ENCODE data around the gene AP2A2.

AP2A2 gene

GRCh38 chr11:907668-908067, 18.0 kb upstream of the AP2A2 start:
- H3K4me2 ChIP-seq (ENCODE audit: low read depth, low read length, poor library complexity, severe bottlenecking): no peak overlapping the region
- no peaks in the 10 kb centered on the region for H3F3A ChIP-seq (ENCODE audit: low read depth)
- H3K4me1 ChIP-seq (ENCODE audit: insufficient read depth, low read length, poor library complexity, severe bottlenecking): peaks cover 21% of the 10 kb centered on the region

GRCh38 chr11:908273-908672, 17.4 kb upstream of the AP2A2 start:
- peaks cover 30% of the 10 kb centered on the region for H3K79me2 ChIP-seq (ENCODE audit: insufficient read depth, low read length)
- no peaks in the 10 kb centered on the region for H3K9me3 ChIP-seq (ENCODE audit: insufficient read depth, low read depth, low read length)
- no peak for TF ChIP-seq EZH2phosphoT487 (IDR thresholded peaks at IDR 0.05; ENCODE audit: borderline replicate concordance)
- TF ChIP-seq CTCF (conservative IDR thresholded peaks at IDR 0.05; ENCODE audit: low read length): no peak
- H3K9me2 ChIP-seq (replicated peaks; ENCODE audit: low read depth, low read length): no peaks in the 10 kb centered on the region
- H3K27me3 ChIP-seq (ENCODE audit: insufficient read depth, low read length, poor library complexity, severe bottlenecking): no peaks in the 10 kb centered on the region
- H2AFZ ChIP-seq (ENCODE audit: low read length): no peak overlapping the region
- H3K4me1 ChIP-seq (ENCODE audit: insufficient read depth, low read length, poor library complexity, severe bottlenecking): peaks cover 21% of the 10 kb centered on the region
- peak overlapping the region; percentile 2 for H3K4me2 ChIP-seq (ENCODE audit: low read depth, low read length, poor library complexity, severe bottlenecking)
- H4K20me1 ChIP-seq (ENCODE audit: insufficient read depth, low read length, poor library complexity, severe bottlenecking): peaks cover 5% of the 10 kb centered on the region
- peaks cover 7% of the 10 kb centered on the region; the same call in 1 of the 2 replicates for H3K36me3 ChIP-seq (ENCODE audit: insufficient read depth, low read length)
- H3F3A ChIP-seq (ENCODE audit: low read depth): no peaks in the 10 kb centered on the region
- H3K9ac ChIP-seq (ENCODE audit: low read depth, low read length, poor library complexity, severe bottlenecking): no peak overlapping the region
- H3K4me3 ChIP-seq (ENCODE audit: low read length, poor library complexity, severe bottlenecking): no peak overlapping the region

More at GRCh38 chr11:907668-908067, 18.0 kb upstream of the AP2A2 start:
- H2AFZ ChIP-seq (ENCODE audit: low read length): no peak overlapping the region
- H3K4me3 ChIP-seq (ENCODE audit: low read length, poor library complexity, severe bottlenecking): no peak overlapping the region
- no peaks in the 10 kb centered on the region for H3K9me3 ChIP-seq (ENCODE audit: insufficient read depth, low read depth, low read length)
- no peaks in the 10 kb centered on the region for H3K9me2 ChIP-seq (replicated peaks; ENCODE audit: low read depth, low read length)
- peaks cover 30% of the 10 kb centered on the region for H3K79me2 ChIP-seq (ENCODE audit: insufficient read depth, low read length)
- peaks cover 5% of the 10 kb centered on the region for H4K20me1 ChIP-seq (ENCODE audit: insufficient read depth, low read length, poor library complexity, severe bottlenecking)
- H3K27me3 ChIP-seq (ENCODE audit: insufficient read depth, low read length, poor library complexity, severe bottlenecking): no peaks in the 10 kb centered on the region
- H3K36me3 ChIP-seq (ENCODE audit: insufficient read depth, low read length): peaks cover 13% of the 10 kb centered on the region; the same call in 1 of the 2 replicates
- H3K9ac ChIP-seq (ENCODE audit: low read depth, low read length, poor library complexity, severe bottlenecking): no peak overlapping the region
- no peak for TF ChIP-seq EZH2phosphoT487 (IDR thresholded peaks at IDR 0.05; ENCODE audit: borderline replicate concordance)
- no peak for TF ChIP-seq CTCF (conservative IDR thresholded peaks at IDR 0.05; ENCODE audit: low read length)

GRCh38 chr11:909406-909805, 16.3 kb upstream of the AP2A2 start:
- Histone ChIP-seq H3K9me2 (replicated peaks; ENCODE audit: low read depth, low read length) (no peaks in the 10 kb centered on the region), H3K4me2 (ENCODE audit: low read depth, low read length, poor library complexity, severe bottlenecking) (peak overlapping the region; percentile 86), H3K9ac (ENCODE audit: low read depth, low read length, poor library complexity, severe bottlenecking) (peak overlapping the region; percentile 90), H3K79me2 (ENCODE audit: insufficient read depth, low read length) (peaks cover 30% of the 10 kb centered on the region), H3F3A (ENCODE audit: low read depth) (no peaks in the 10 kb centered on the region), H3K27me3 (ENCODE audit: insufficient read depth, low read length, poor library complexity, severe bottlenecking) (no peaks in the 10 kb centered on the region), H3K9me3 (ENCODE audit: insufficient read depth, low read depth, low read length) (no peaks in the 10 kb centered on the region), H2AFZ (ENCODE audit: low read length) (no peak overlapping the region), H3K36me3 (ENCODE audit: insufficient read depth, low read length) (peaks cover under 1% of the 10 kb centered on the region; the same call in 1 of the 2 replicates), H3K4me1 (ENCODE audit: insufficient read depth, low read length, poor library complexity, severe bottlenecking) (peaks cover 21% of the 10 kb centered on the region), H4K20me1 (ENCODE audit: insufficient read depth, low read length, poor library complexity, severe bottlenecking) (peaks cover 5% of the 10 kb centered on the region), H3K4me3 (ENCODE audit: low read length, poor library complexity, severe bottlenecking) (peak overlapping the region; percentile 90)
- no peak for TF ChIP-seq EZH2phosphoT487 (IDR thresholded peaks at IDR 0.05; ENCODE audit: borderline replicate concordance)
- TF ChIP-seq CTCF (conservative IDR thresholded peaks at IDR 0.05; ENCODE audit: low read length): no peak

All from Loucy (cell line).